HEK293 (cell line): ENCODE measurements around the gene MC1R.

Experiments
- GFI1B ChIP-seq: fragments of 450-650 bp; formaldehyde crosslinking; IDR thresholded peaks from 2 replicates; pipeline ENCODE4 v1.5.1; 2016; ENCODE audit warnings: missing biosample characterization, missing genetic modification characterization
- HOXA7 ChIP-seq: sonication (generic); formaldehyde crosslinking; IDR thresholded peaks from 2 replicates; pipeline ENCODE4 v1.8.1; 2022; ENCODE audit warnings: missing genetic modification reagents, borderline replicate concordance
- HOXC10 ChIP-seq: sonication (generic); formaldehyde crosslinking; IDR thresholded peaks from 2 replicates; pipeline ENCODE4 v1.8.1; 2023; ENCODE audit warnings: mild to moderate bottlenecking, missing genetic modification reagents
- KLF8 ChIP-seq: fragments of 450-650 bp; formaldehyde crosslinking; IDR thresholded peaks from 2 replicates; pipeline ENCODE4 v1.5.1; 2016; ENCODE audit warnings: missing biosample characterization, missing genetic modification characterization
- SCRT1 ChIP-seq: fragments of 450-650 bp; formaldehyde crosslinking; IDR thresholded peaks from 2 replicates; pipeline ENCODE4 v1.5.1; 2016; ENCODE audit warnings: missing biosample characterization, missing genetic modification characterization, borderline replicate concordance
- SP7 ChIP-seq: fragments of 450-650 bp; formaldehyde crosslinking; IDR thresholded peaks from 2 replicates; pipeline ENCODE4 v1.5.1; 2016; ENCODE audit warnings: missing biosample characterization, missing genetic modification characterization
- YY2 ChIP-seq: fragments of 450-650 bp; formaldehyde crosslinking; IDR thresholded peaks from 2 replicates; pipeline ENCODE4 v1.5.1; 2016; ENCODE audit warnings: missing biosample characterization, missing genetic modification characterization
- ZFP3 ChIP-seq: fragments of 450-650 bp; formaldehyde crosslinking; IDR thresholded peaks from 2 replicates; pipeline ENCODE4 v1.5.1; 2016; ENCODE audit warnings: low read depth, missing biosample characterization, missing genetic modification characterization
- ZFP41 ChIP-seq: fragments of 450-650 bp; formaldehyde crosslinking; IDR thresholded peaks from 2 replicates; pipeline ENCODE4 v1.5.1; 2016; ENCODE audit warnings: missing biosample characterization, missing genetic modification characterization, borderline replicate concordance
- ZNF133 ChIP-seq: fragments of 450-650 bp; formaldehyde crosslinking; IDR thresholded peaks from 2 replicates; pipeline ENCODE4 v1.5.1; 2016; ENCODE audit warnings: missing biosample characterization, missing genetic modification characterization
- ZNF146 ChIP-seq: fragments of 450-650 bp; formaldehyde crosslinking; IDR thresholded peaks from 2 replicates; pipeline ENCODE4 v1.5.1; 2016; ENCODE audit warnings: missing biosample characterization, missing genetic modification characterization
- ZNF157 ChIP-seq: fragments of 450-650 bp; formaldehyde crosslinking; IDR thresholded peaks from 2 replicates; pipeline ENCODE4 v1.5.1; 2016; ENCODE audit warnings: missing biosample characterization, missing genetic modification characterization
- ZNF184 ChIP-seq: fragments of 450-650 bp; IDR thresholded peaks from 2 replicates; pipeline ENCODE4 v1.5.1; 2018; ENCODE audit warnings: missing biosample characterization, mild to moderate bottlenecking, missing genetic modification characterization
- ZNF19 ChIP-seq: fragments of 450-650 bp; formaldehyde crosslinking; IDR thresholded peaks from 2 replicates; pipeline ENCODE4; 2016; ENCODE audit warnings: missing biosample characterization, missing genetic modification characterization, low read depth
- ZNF214 ChIP-seq: fragments of 450-650 bp; formaldehyde crosslinking; IDR thresholded peaks from 2 replicates; pipeline ENCODE4 v1.5.1; 2017; ENCODE audit warnings: missing biosample characterization, mild to moderate bottlenecking, missing genetic modification characterization, borderline replicate concordance
- ZNF266 ChIP-seq: fragments of 450-650 bp; formaldehyde crosslinking; IDR thresholded peaks from 2 replicates; pipeline ENCODE4 v1.5.1; 2016; ENCODE audit warnings: missing biosample characterization, missing genetic modification characterization, low read depth
- ZNF292 ChIP-seq: fragments of 450-650 bp; formaldehyde crosslinking; IDR thresholded peaks from 2 replicates; pipeline ENCODE4 v1.5.1; 2016; ENCODE audit warnings: low read depth, missing biosample characterization, missing genetic modification characterization, borderline replicate concordance
- ZNF341 ChIP-seq: fragments of 450-650 bp; formaldehyde crosslinking; IDR thresholded peaks from 2 replicates; pipeline ENCODE4; 2016; ENCODE audit warnings: low read depth, missing biosample characterization, missing genetic modification characterization
- ZNF544 ChIP-seq: fragments of 450-650 bp; formaldehyde crosslinking; IDR thresholded peaks from 2 replicates; pipeline ENCODE4 v1.5.0; 2017; ENCODE audit warnings: missing biosample characterization, missing genetic modification characterization
- ZNF555 ChIP-seq: fragments of 450-650 bp; formaldehyde crosslinking; conservative IDR thresholded peaks from 2 replicates; pipeline ENCODE4 v1.5.1; 2017; ENCODE audit warnings: missing biosample characterization, mild to moderate bottlenecking, missing genetic modification characterization, inconsistent platforms
- ZNF561 ChIP-seq: fragments of 450-650 bp; IDR thresholded peaks from 2 replicates; pipeline ENCODE4 v1.5.1; 2018; ENCODE audit warnings: missing biosample characterization, missing genetic modification characterization, borderline replicate concordance
- ZNF629 ChIP-seq: fragments of 450-650 bp; formaldehyde crosslinking; IDR thresholded peaks from 2 replicates; pipeline ENCODE4 v1.5.1; 2017; ENCODE audit warnings: missing biosample characterization, missing genetic modification characterization
- ZNF701 ChIP-seq: fragments of 450-650 bp; formaldehyde crosslinking; IDR thresholded peaks from 2 replicates; pipeline ENCODE4 v1.5.1; 2016; ENCODE audit warnings: missing biosample characterization, missing genetic modification characterization
- ZNF830 ChIP-seq: fragments of 450-650 bp; IDR thresholded peaks from 2 replicates; pipeline ENCODE4 v1.5.0; 2018; ENCODE audit warnings: missing biosample characterization, missing genetic modification characterization, low read depth, mild to moderate bottlenecking, moderate library complexity
- ZSCAN16 ChIP-seq: fragments of 450-650 bp; formaldehyde crosslinking; IDR thresholded peaks from 2 replicates; pipeline ENCODE4 v1.5.1; 2016; ENCODE audit warnings: missing biosample characterization, missing genetic modification characterization
- TF ChIP-seq, protein P1 (sequence below): fragments of 450-650 bp; formaldehyde crosslinking; IDR thresholded peaks from 2 replicates; pipeline ENCODE4 v1.5.1; 2016; ENCODE audit warnings: missing biosample characterization, missing genetic modification characterization, low read depth
- TF ChIP-seq, protein P2 (sequence below): fragments of 450-650 bp; formaldehyde crosslinking; IDR thresholded peaks from 2 replicates; pipeline ENCODE4 v1.5.1; 2016; ENCODE audit warnings: missing biosample characterization, missing genetic modification characterization
- TF ChIP-seq, protein P3 (sequence below): fragments of 450-650 bp; formaldehyde crosslinking; IDR thresholded peaks from 2 replicates; pipeline ENCODE4 v1.5.1; 2017; ENCODE audit warnings: missing biosample characterization, missing genetic modification characterization
- TF ChIP-seq, protein P4 (sequence below): sonication (generic); formaldehyde crosslinking; IDR thresholded peaks from 2 replicates; pipeline ENCODE4 v1.8.1; 2022; ENCODE audit warnings: mild to moderate bottlenecking, moderate library complexity, missing genetic modification reagents
- TF ChIP-seq, protein P5 (sequence below): fragments of 450-650 bp; formaldehyde crosslinking; IDR thresholded peaks from 2 replicates; pipeline ENCODE4 v1.5.1; 2017; ENCODE audit warnings: missing biosample characterization, missing genetic modification characterization
- TF ChIP-seq, protein P6 (sequence below): fragments of 450-650 bp; formaldehyde crosslinking; IDR thresholded peaks from 2 replicates; pipeline ENCODE4 v1.5.1; 2017; ENCODE audit warnings: missing biosample characterization, missing genetic modification characterization

The MC1R gene

DNA sequence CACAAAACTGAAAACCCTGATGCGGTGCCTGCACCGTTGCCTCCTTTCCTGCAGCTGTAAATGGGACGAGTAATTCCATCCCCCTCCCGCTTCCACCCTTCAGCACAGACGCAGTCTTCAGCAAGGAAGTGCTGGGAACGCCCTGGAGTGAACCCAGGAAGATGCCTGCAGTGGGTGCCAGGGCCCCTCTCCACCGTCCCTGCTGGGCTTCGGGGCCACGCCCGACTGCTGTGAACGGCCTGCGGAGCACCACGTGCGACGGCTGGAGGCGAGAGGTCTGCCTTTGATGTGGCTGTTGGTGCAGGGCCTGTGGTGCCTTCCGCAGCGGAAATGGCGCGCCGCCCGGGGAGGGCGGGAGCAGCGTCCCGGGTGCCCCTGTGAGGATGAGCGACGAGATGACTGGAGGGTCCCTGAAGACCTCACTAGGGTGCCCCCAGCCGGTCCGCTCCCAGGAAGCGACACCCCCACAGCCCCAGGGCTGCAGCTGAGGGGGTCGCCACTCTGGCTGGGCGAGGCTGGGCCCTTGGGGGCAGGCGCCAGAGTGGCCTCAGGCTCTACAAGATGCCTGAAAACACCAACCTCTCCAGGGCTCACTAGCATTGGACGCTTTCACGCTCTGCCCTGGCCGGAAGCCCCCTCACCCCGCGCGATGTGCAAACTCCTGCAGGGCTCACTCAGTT lies 749 bp upstream of the MC1R start (continued):
- TF ChIP-seq, protein P1, sequence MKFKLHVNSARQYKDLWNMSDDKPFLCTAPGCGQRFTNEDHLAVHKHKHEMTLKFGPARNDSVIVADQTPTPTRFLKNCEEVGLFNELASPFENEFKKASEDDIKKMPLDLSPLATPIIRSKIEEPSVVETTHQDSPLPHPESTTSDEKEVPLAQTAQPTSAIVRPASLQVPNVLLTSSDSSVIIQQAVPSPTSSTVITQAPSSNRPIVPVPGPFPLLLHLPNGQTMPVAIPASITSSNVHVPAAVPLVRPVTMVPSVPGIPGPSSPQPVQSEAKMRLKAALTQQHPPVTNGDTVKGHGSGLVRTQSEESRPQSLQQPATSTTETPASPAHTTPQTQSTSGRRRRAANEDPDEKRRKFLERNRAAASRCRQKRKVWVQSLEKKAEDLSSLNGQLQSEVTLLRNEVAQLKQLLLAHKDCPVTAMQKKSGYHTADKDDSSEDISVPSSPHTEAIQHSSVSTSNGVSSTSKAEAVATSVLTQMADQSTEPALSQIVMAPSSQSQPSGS (tag by site-specific recombination) = no peak
- no peak for TF ChIP-seq ZNF157 (tag by site-specific recombination)
- no peak for TF ChIP-seq ZNF146
- no peak for TF ChIP-seq ZNF184 (tag by site-specific recombination)
- TF ChIP-seq, protein P2, sequence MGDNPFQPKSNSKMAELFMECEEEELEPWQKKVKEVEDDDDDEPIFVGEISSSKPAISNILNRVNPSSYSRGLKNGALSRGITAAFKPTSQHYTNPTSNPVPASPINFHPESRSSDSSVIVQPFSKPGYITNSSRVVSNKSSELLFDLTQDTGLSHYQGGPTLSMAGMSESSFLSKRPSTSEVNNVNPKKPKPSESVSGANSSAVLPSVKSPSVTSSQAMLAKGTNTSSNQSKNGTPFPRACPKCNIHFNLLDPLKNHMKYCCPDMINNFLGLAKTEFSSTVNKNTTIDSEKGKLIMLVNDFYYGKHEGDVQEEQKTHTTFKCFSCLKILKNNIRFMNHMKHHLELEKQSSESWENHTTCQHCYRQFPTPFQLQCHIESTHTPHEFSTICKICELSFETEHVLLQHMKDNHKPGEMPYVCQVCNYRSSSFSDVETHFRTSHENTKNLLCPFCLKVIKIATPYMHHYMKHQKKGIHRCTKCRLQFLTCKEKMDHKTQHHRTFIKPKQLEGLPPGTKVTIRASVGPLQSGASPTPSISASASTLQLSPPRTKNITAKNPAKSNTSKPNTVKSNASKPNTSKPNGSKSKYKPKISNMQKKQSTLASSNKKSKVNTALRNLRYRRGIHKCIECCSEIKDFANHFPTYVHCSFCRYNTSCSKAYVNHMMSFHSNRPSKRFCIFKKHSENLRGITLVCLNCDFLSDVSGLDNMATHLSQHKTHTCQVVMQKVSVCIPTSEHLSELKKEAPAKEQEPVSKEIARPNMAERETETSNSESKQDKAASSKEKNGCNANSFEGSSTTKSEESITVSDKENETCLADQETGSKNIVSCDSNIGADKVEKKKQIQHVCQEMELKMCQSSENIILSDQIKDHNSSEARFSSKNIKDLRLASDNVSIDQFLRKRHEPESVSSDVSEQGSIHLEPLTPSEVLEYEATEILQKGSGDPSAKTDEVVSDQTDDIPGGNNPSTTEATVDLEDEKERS (tag by site-specific recombination) = no peak
- no peak for TF ChIP-seq ZNF830
- TF ChIP-seq ZNF701 (tag by site-specific recombination) = no peak
- TF ChIP-seq ZNF292 (tag by site-specific recombination) = no peak
- no peak for TF ChIP-seq ZNF555 (tag by site-specific recombination)
- peak; percentile 90 for TF ChIP-seq KLF8 (tag by site-specific recombination)
- TF ChIP-seq, protein P3, sequence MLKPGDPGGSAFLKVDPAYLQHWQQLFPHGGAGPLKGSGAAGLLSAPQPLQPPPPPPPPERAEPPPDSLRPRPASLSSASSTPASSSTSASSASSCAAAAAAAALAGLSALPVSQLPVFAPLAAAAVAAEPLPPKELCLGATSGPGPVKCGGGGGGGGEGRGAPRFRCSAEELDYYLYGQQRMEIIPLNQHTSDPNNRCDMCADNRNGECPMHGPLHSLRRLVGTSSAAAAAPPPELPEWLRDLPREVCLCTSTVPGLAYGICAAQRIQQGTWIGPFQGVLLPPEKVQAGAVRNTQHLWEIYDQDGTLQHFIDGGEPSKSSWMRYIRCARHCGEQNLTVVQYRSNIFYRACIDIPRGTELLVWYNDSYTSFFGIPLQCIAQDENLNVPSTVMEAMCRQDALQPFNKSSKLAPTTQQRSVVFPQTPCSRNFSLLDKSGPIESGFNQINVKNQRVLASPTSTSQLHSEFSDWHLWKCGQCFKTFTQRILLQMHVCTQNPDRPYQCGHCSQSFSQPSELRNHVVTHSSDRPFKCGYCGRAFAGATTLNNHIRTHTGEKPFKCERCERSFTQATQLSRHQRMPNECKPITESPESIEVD (tag by site-specific recombination) = no peak; the same call in 1 of the 2 replicates
- no peak for TF ChIP-seq HOXA7 (CRISPR knock-in tag)
- no peak for TF ChIP-seq ZNF544 (tag by site-specific recombination)
- peak; percentile 51; the same call in 1 of the 2 replicates for TF ChIP-seq YY2 (tag by site-specific recombination)
- TF ChIP-seq ZFP3 (tag by site-specific recombination) = no peak
- TF ChIP-seq ZNF561 = peak; percentile 90; the same call in 1 of the 2 replicates
- TF ChIP-seq ZNF266 = no peak
- TF ChIP-seq, protein P4, sequence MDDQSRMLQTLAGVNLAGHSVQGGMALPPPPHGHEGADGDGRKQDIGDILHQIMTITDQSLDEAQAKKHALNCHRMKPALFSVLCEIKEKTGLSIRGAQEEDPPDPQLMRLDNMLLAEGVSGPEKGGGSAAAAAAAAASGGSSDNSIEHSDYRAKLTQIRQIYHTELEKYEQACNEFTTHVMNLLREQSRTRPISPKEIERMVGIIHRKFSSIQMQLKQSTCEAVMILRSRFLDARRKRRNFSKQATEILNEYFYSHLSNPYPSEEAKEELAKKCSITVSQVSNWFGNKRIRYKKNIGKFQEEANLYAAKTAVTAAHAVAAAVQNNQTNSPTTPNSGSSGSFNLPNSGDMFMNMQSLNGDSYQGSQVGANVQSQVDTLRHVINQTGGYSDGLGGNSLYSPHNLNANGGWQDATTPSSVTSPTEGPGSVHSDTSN = peak; percentile 85; the same call in 1 of the 2 replicates
- TF ChIP-seq ZFP41 = no peak
- no peak for TF ChIP-seq SCRT1 (tag by site-specific recombination)
- no peak for TF ChIP-seq ZNF19 (tag by site-specific recombination)
- TF ChIP-seq GFI1B (tag by site-specific recombination) = 0 out of 2 replicates have a peak, but pooled peaks have one; percentile 11
- TF ChIP-seq ZNF629 (tag by site-specific recombination) = peak; percentile 72
- TF ChIP-seq HOXC10 (CRISPR knock-in tag) = no peak
- no peak for TF ChIP-seq ZNF133
- peak; percentile 93 for TF ChIP-seq SP7 (tag by site-specific recombination)
- TF ChIP-seq, protein P5, sequence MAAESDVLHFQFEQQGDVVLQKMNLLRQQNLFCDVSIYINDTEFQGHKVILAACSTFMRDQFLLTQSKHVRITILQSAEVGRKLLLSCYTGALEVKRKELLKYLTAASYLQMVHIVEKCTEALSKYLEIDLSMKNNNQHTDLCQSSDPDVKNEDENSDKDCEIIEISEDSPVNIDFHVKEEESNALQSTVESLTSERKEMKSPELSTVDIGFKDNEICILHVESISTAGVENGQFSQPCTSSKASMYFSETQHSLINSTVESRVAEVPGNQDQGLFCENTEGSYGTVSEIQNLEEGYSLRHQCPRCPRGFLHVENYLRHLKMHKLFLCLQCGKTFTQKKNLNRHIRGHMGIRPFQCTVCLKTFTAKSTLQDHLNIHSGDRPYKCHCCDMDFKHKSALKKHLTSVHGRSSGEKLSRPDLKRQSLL (tag by site-specific recombination) = no peak
- peak; percentile 82 for TF ChIP-seq ZNF341
- TF ChIP-seq, protein P6, sequence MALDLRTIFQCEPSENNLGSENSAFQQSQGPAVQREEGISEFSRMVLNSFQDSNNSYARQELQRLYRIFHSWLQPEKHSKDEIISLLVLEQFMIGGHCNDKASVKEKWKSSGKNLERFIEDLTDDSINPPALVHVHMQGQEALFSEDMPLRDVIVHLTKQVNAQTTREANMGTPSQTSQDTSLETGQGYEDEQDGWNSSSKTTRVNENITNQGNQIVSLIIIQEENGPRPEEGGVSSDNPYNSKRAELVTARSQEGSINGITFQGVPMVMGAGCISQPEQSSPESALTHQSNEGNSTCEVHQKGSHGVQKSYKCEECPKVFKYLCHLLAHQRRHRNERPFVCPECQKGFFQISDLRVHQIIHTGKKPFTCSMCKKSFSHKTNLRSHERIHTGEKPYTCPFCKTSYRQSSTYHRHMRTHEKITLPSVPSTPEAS = peak; percentile 44; the same call in 1 of the 2 replicates
- TF ChIP-seq ZNF214 = no peak
- 0 out of 2 replicates have a peak, but pooled peaks have one; percentile 45 for TF ChIP-seq ZSCAN16 (tag by site-specific recombination)
